K562 (cell line): ENCODE measurements around the gene CPNE8. TPM values are rescaled to one million over a fixed set of nuclear protein-coding genes. Genes with fewer than 3 reads are reported as not detected.

ENCODE experiments used
- ATAC-seq: fragments of 200-7000 bp; cut with Tn5 transposase; 3 replicates; pipeline ENCODE4 v1.9.1; 2020; ENCODE audit warnings: moderate library complexity
- BruUV-seq: library from RNA; stranded (reverse); fragments of 400-500 nt; replicated peaks from 2 replicates; lab custom pipeline; 2021; lab: Mats Ljungman, UMichigan
- CTCF ChIA-PET: fragments of 300-600 bp; formaldehyde crosslinking; extraction: SDS; loops from one replicate; lab custom pipeline; 2021; ENCODE audit warnings: low intra/inter-chr PET ratio; lab: Yijun Ruan, JAX
- POLR2A ChIA-PET: fragments of 300-600, 350-650 bp; sonication (Branson Sonifier 250); formaldehyde crosslinking; extraction: SDS; loops from one replicate; lab custom pipeline; 2021; ENCODE audit warnings: antibody characterized with exemption, inconsistent platforms; lab: Yijun Ruan, JAX
- DNase-seq, 4 experiments: peaks; one replicate each; pipeline versions ENCODE4 v3.0.0 to v3.0.0-alpha.2; 2011 to 2018; ENCODE audit warnings: low spot score in 3 of 4, mixed read lengths in 3 of 4; ENCODE audit errors: extremely low read depth in 1 of 4
- FAIRE-seq: peaks from 2 replicates; lab custom pipeline; 2011; peaks lifted over from hg19 to GRCh38; lab: Jason Lieb, UNC
- H2AFZ ChIP-seq: 2 replicates; pipeline ENCODE4 v1.6.0; 2011; ENCODE audit warnings: low read depth, low read length, control low read depth, inconsistent platforms
- H3K27ac ChIP-seq: fragments of 200-600 bp; 3 replicates; pipeline ENCODE4 v1.8.0; 2011; ENCODE audit warnings: low read depth, mild to moderate bottlenecking, control low read depth, inconsistent platforms, low read length, moderate library complexity, mixed read lengths; ENCODE audit errors: extremely low read depth
- H3K27me3 ChIP-seq, 2 experiments: fragments of 300-600 bp in 1 of 2; 2 replicates in 1 of 2; 3 replicates in 1 of 2; pipeline versions ENCODE4 v1.6.0 to v1.8.0; 2011; ENCODE audit warnings: inconsistent platforms in 2 of 2, low read length in 2 of 2, mild to moderate bottlenecking in 1 of 2, mixed read lengths in 1 of 2, moderate library complexity in 1 of 2; ENCODE audit not compliant: control insufficient read depth in 2 of 2, insufficient read depth in 2 of 2
- H3K36me3 ChIP-seq: fragments of 300-600 bp; 3 replicates; pipeline ENCODE4 v1.8.0; 2011; ENCODE audit warnings: mild to moderate bottlenecking, low read length, inconsistent platforms; ENCODE audit not compliant: control insufficient read depth, insufficient read depth
- H3K4me1 ChIP-seq, 2 experiments: fragments of 200-600 bp in 1 of 2; replicated peaks in 1 of 2; 2 replicates in 1 of 2; 3 replicates in 1 of 2; pipeline versions ENCODE4 v1.5.1 to v1.8.0; 2011; ENCODE audit warnings: inconsistent platforms in 2 of 2, low read length in 2 of 2, mild to moderate bottlenecking in 1 of 2, mixed read lengths in 1 of 2, moderate library complexity in 1 of 2; ENCODE audit not compliant: control insufficient read depth in 2 of 2, insufficient read depth in 2 of 2
- H3K4me2 ChIP-seq: 2 replicates; pipeline ENCODE4 v1.6.1; 2011; ENCODE audit warnings: low read length, control low read depth, inconsistent platforms, mixed read lengths; ENCODE audit not compliant: insufficient read depth
- H3K4me3 ChIP-seq: fragments of 200-600 bp; sonication (generic), shearing (Covaris generic); 2 replicates; pipeline ENCODE4 v1.5.1; 2016; ENCODE audit warnings: control low read depth, inconsistent platforms
- H3K79me2 ChIP-seq: fragments of 200-600 bp; 3 replicates; pipeline ENCODE4 v1.8.0; 2011; ENCODE audit warnings: low read length, inconsistent platforms; ENCODE audit not compliant: control insufficient read depth, insufficient read depth
- H3K9ac ChIP-seq, 2 experiments: 2 replicates each; pipeline versions ENCODE4 v1.6.0 to v1.6.1; 2011; ENCODE audit warnings: low read depth in 2 of 2, low read length in 2 of 2, control low read depth in 1 of 2, inconsistent platforms in 1 of 2, mild to moderate bottlenecking in 1 of 2, mixed read lengths in 1 of 2; ENCODE audit not compliant: insufficient read depth in 1 of 2
- H3K9me1 ChIP-seq: one replicate; pipeline ENCODE4 v1.6.0; 2011; ENCODE audit warnings: inconsistent platforms, mild to moderate bottlenecking, low read length, moderate library complexity; ENCODE audit not compliant: control insufficient read depth, insufficient read depth
- H3K9me3 ChIP-seq: replicated peaks from 2 replicates; pipeline ENCODE4 v1.5.1; 2011; ENCODE audit warnings: low read depth, low read length, inconsistent platforms; ENCODE audit not compliant: control insufficient read depth, insufficient read depth
- H4K20me1 ChIP-seq: replicated peaks from 2 replicates; pipeline ENCODE4 v1.6.1; 2011; ENCODE audit warnings: low read length, inconsistent platforms, mixed read lengths; ENCODE audit not compliant: control insufficient read depth, insufficient read depth
- BACH1 ChIP-seq: fragments of 200-800 bp; sonication (Bioruptor generic); IDR thresholded peaks from 2 replicates; pipeline ENCODE4 v1.6.1; 2016; ENCODE audit warnings: missing genetic modification characterization, missing compliant biosample characterization
- BRF1 ChIP-seq: IDR thresholded peaks from 3 replicates; pipeline ENCODE4 v1.6.1; 2011; ENCODE audit warnings: borderline replicate concordance, mild to moderate bottlenecking; ENCODE audit not compliant: insufficient read length; ENCODE audit errors: extremely low read depth
- CAMTA2 ChIP-seq: fragments of 250-450 bp; sonication (Bioruptor Pico); conservative IDR thresholded peaks from 2 replicates; pipeline ENCODE4 v1.5.1; 2022
- ESRRB ChIP-seq: fragments of 250-450 bp; sonication (Bioruptor Pico); IDR thresholded peaks from 2 replicates; pipeline ENCODE4 v1.5.0; 2020; ENCODE audit warnings: mild to moderate bottlenecking, moderate library complexity, borderline replicate concordance
- FOXK2 ChIP-seq, 2 experiments: fragments of 450-650 bp; IDR thresholded peaks in 1 of 2; conservative IDR thresholded peaks in 1 of 2; 2 replicates each; pipeline ENCODE4 v1.6.1; 2016; ENCODE audit warnings: low read depth in 2 of 2, mild to moderate bottlenecking in 1 of 2
- KLF13 ChIP-seq: fragments of 450-650 bp; IDR thresholded peaks from 2 replicates; pipeline ENCODE4 v1.6.1; 2016; ENCODE audit warnings: missing genetic modification characterization, low read depth, mild to moderate bottlenecking, missing compliant biosample characterization, moderate library complexity, borderline replicate concordance
- NR0B1 ChIP-seq: fragments of 450-650 bp; IDR thresholded peaks from one replicate; pipeline ENCODE4 v1.6.1; 2018; ENCODE audit warnings: mild to moderate bottlenecking, moderate library complexity; ENCODE audit not compliant: partially characterized antibody
- PHF8 ChIP-seq: fragments of 200-600 bp; sonication (generic); IDR thresholded peaks from 2 replicates; pipeline ENCODE4 v1.6.1; 2012; ENCODE audit warnings: mixed run types, mild to moderate bottlenecking, inconsistent platforms, low read length, moderate library complexity, borderline replicate concordance
- RAD51 ChIP-seq: fragments of 450-650 bp; IDR thresholded peaks from 2 replicates; pipeline ENCODE4 v1.7.1; 2016; ENCODE audit warnings: low read depth, mild to moderate bottlenecking, borderline replicate concordance
- SFPQ ChIP-seq: fragments of 200-400 bp; formaldehyde crosslinking; IDR thresholded peaks from 2 replicates; pipeline ENCODE4 v1.6.1; 2017; ENCODE audit warnings: mild to moderate bottlenecking, low read depth, low read length, moderate library complexity
- SMARCE1 ChIP-seq: fragments of 450-650 bp; IDR thresholded peaks from 2 replicates; pipeline ENCODE4 v1.7.1; 2016; ENCODE audit warnings: mild to moderate bottlenecking
- SRSF7 ChIP-seq: fragments of 200-400 bp; formaldehyde crosslinking; optimal IDR thresholded peaks from 2 replicates; pipeline ENCODE3; 2017; ENCODE audit warnings: mild to moderate bottlenecking, low read depth, low read length
- ZBTB34 ChIP-seq: fragments of 250-450 bp; sonication (Bioruptor Pico); IDR thresholded peaks from 2 replicates; pipeline ENCODE4 v1.8.0; 2021; ENCODE audit warnings: mild to moderate bottlenecking, moderate library complexity
- ZFPM2 ChIP-seq: fragments of 250-450 bp; sonication (Bioruptor Pico); IDR thresholded peaks from 2 replicates; pipeline ENCODE4 v1.5.1; 2022; ENCODE audit warnings: mild to moderate bottlenecking
- ZNF274 ChIP-seq: IDR thresholded peaks from 2 replicates; pipeline ENCODE4 v1.6.1; 2011; ENCODE audit warnings: low read depth, mild to moderate bottlenecking, low read length, moderate library complexity, borderline replicate concordance
- ZNF76 ChIP-seq: fragments of 250-450 bp; sonication (Bioruptor Pico); IDR thresholded peaks from 2 replicates; pipeline ENCODE4 v1.4.0; 2020; ENCODE audit warnings: mild to moderate bottlenecking, moderate library complexity, borderline replicate concordance
- WGBS: fragments of 100-300 bp; shearing (Covaris generic); methylation state at CpG from one replicate; pipeline ENCODE4 v1.1.6; 2016; ENCODE audit warnings: low coverage, mixed read lengths; ENCODE audit not compliant: insufficient coverage; ENCODE audit errors: missing lambda C conversion rate; 5-methylcytosine and 5-hydroxymethylcytosine counted together
- in situ Hi-C: fragments of 300-500 bp; cut with MboI; formaldehyde crosslinking; loops from 4 replicates; pipeline ENCODE4 v1.15.0; 2018; ENCODE audit warnings: inconsistent platforms, mixed read lengths
- intact Hi-C: fragments of 100-400 bp; cut with micrococcal nuclease; formaldehyde crosslinking; loops from 2 replicates; pipeline ENCODE4 v1.14.2; 2022
- polyA plus RNA-seq, 8 experiments: library from polyadenylated mRNA; depleted of rRNA in 4 of 8; stranded (reverse) in 5 of 8; unstranded in 3 of 8; fragments of >200 nt; fragmentation: Nextera tagmentation in 2 of 8; fragmentation: Illumina TruSeq in 1 of 8; extraction: Ambion mirVana in 2 of 8; extraction: Trizol in 1 of 8; gene quantifications; 2 replicates each; pipeline versions ENCODE4 v1.2.1 to v1.2.3, GENCODE V29; 2011 to 2014; ENCODE audit warnings: inconsistent platforms in 1 of 8, missing spikeins in 1 of 8
- total RNA-seq, 7 experiments: library from RNA; depleted of rRNA in 6 of 7; stranded (reverse); fragments of >200 nt in 6 of 7; fragmentation: Illumina TruSeq in 2 of 7; extraction: Trizol in 2 of 7; gene quantifications; 2 replicates each; pipeline versions ENCODE4 v1.2.1 to v1.2.3, GENCODE V29; 2011 to 2021; ENCODE audit warnings: low replicate concordance in 1 of 7

Gene CPNE8
- total and polyA plus RNA-seq, 9 of the 15 experiments (the other 6 are each of a cell fraction or from before 2014, with no cell fraction given): 2.4 to 7.0 (median 4.2) TPM

GRCh38 chr12:38721611-38722252 lies 183.7 kb downstream of the CPNE8 start:
- in situ Hi-C loops: no loop called here
- H3K9me1 ChIP-seq: no peaks in the 10 kb centered on the region
- H3K79me2 ChIP-seq: no peaks in the 10 kb centered on the region
- no peaks in the 10 kb centered on the region for H3K4me1 ChIP-seq
- no peaks in the 10 kb centered on the region for H3K27me3 ChIP-seq
- H3K36me3 ChIP-seq: no peaks in the 10 kb centered on the region
- ChIA-PET POLR2A (no interaction called here), CTCF (no interaction called here)
- intact Hi-C loops: no loop called here
- H3K27ac ChIP-seq: no peak overlapping the region
- no peak overlapping the region for H3K4me3 ChIP-seq
- no peak overlapping the region for H3K9ac ChIP-seq
- H3K9me3 ChIP-seq: 0 out of 2 replicates have a peak, but pooled peaks cover 2% of the 10 kb centered on the region
- no peak overlapping the region for H2AFZ ChIP-seq
- FAIRE-seq (no peak), ATAC-seq (no peak), DNase-seq (no peak)
- no peak for TF ChIP-seq SMARCE1
- no peak for TF ChIP-seq CAMTA2 (CRISPR knock-in tag)
- TF ChIP-seq KLF13 (tag): no peak
- TF ChIP-seq ZNF274: no peak
- TF ChIP-seq ZFPM2 (CRISPR knock-in tag): no peak
- TF ChIP-seq BACH1: no peak
- no peak for TF ChIP-seq ZNF76
- no peak for TF ChIP-seq SRSF7
- TF ChIP-seq NR0B1: no peak
- no peak for TF ChIP-seq ZBTB34 (CRISPR knock-in tag)
- TF ChIP-seq ESRRB (CRISPR knock-in tag): no peak
- no peak for TF ChIP-seq FOXK2 (conservative IDR thresholded peaks at IDR 0.05 in 1 of 2, IDR thresholded peaks at IDR 0.05 in 1 of 2; ENCODE audit: low read depth in 2 of 2)
- TF ChIP-seq RAD51: no peak
- TF ChIP-seq PHF8: no peak
- no peak for TF ChIP-seq SFPQ
- TF ChIP-seq BRF1: no peak
- BruUV-seq: no TSS peak
- H3K4me2 ChIP-seq: no peak overlapping the region
- no peaks in the 10 kb centered on the region for H4K20me1 ChIP-seq
- 28% methylated on average over 10 of the region's 10 CpGs for WGBS
